ENCODE data around the gene ZNF692.
A peak's percentile ranks its signal among the peaks of the same experiment; 100 is the strongest.
"Not testable (repeated sequence)": the region's sequence is repeated elsewhere in the genome, so short reads cannot be mapped to it uniquely, and the experiment has no call there.

Gene ZNF692, protein sequence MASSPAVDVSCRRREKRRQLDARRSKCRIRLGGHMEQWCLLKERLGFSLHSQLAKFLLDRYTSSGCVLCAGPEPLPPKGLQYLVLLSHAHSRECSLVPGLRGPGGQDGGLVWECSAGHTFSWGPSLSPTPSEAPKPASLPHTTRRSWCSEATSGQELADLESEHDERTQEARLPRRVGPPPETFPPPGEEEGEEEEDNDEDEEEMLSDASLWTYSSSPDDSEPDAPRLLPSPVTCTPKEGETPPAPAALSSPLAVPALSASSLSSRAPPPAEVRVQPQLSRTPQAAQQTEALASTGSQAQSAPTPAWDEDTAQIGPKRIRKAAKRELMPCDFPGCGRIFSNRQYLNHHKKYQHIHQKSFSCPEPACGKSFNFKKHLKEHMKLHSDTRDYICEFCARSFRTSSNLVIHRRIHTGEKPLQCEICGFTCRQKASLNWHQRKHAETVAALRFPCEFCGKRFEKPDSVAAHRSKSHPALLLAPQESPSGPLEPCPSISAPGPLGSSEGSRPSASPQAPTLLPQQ

DNA sequence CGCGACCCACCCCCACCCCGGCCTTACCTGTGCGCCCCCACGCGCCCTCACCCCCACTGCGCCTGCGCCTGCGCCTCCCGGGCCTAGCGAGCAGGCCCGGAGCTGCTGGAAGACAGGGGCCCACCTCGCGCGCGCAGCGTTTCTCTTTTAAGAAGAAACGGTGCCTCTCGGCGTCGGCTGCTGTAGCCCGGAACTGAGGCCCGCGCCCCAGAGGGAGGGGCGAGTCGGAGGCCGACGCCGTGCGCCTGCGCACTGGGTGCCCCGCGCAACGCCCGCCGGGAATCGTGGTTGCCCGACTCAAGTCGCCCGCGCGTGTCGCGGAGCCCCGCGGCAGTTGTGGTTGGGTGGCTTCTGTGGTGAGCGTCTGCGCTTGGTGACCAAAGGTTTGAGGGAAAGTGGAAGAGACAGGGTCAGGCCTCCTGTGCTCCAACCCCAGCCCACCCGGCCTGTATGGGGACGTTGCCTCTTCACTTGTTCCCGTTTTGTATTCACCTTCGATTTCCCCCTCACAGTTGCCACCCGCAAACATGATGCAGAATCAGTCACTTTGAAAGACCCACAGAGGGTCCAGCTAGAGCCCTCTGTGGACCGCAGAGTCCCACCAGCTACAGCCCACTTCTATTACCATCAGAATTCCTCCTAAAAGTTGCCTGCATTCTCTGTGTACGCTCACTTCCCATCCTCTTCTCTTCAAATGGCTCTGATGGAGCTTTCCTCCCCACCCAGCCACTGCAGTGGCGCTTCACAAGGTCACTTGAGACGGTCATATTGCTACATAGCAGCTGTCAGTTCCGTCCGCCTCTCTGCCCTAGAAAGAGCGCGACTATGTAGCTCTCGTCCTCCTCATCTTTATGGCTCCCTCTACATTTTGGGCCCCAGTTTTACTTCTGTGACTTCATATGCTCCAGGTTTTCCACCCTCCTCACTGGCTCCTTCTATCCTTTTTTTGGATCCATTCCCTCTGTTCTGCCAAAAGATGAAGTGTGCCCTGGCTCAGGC is at the start of gene ZNF692:
TSS of gene ZNF692 (minus strand) at position 195 of the 999 bp plus-strand sequence. CDS start 776 bp downstream, outside the sequence.
- DNase-seq (ENCODE audit: low spot score) = peak; percentile 97

DNA sequence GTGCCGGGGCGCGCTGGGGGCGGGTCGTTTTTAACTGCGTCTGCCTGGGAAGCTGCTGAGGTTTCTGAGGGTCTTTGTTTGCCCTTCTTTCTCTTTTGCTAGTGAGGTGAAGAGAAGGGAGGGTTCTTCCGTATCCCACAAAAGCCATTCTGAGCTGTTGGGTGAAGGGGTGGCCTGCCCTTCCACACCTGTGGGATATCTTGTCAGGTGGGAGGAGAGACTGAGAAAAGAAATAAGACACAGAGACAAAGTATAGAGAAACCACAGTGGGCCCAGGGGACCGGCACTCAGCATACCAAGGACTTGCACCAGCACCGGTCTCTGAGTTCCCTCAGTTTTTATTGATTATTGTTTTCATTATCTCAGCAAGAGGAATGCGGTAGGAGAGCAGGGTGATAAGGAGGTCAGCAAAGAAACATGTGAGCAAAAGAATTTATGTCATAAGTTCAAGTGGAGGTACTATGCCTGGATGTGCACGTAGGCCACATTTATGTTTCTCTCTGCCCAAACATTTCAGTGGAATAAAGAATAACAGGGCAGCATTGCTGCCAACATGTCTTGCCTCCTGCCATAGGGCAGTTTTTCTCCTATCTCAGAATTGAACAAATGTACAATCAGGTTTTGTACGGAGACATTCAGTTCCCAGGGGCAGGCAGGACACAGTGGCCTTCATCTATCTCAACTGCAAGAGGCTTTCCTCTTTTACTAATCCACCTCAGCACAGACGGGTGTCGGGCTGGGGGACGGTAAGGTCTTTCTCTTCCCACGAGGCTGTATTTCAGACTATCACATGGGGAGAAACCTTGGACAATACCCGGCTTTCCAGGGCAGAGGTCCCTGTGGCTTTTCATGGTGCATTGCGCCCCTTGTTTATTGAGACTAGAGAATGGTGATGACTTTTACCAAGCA is 48.1 kb upstream of the ZNF692 start:
- DNase-seq (ENCODE audit: low spot score) = no peak

DNA sequence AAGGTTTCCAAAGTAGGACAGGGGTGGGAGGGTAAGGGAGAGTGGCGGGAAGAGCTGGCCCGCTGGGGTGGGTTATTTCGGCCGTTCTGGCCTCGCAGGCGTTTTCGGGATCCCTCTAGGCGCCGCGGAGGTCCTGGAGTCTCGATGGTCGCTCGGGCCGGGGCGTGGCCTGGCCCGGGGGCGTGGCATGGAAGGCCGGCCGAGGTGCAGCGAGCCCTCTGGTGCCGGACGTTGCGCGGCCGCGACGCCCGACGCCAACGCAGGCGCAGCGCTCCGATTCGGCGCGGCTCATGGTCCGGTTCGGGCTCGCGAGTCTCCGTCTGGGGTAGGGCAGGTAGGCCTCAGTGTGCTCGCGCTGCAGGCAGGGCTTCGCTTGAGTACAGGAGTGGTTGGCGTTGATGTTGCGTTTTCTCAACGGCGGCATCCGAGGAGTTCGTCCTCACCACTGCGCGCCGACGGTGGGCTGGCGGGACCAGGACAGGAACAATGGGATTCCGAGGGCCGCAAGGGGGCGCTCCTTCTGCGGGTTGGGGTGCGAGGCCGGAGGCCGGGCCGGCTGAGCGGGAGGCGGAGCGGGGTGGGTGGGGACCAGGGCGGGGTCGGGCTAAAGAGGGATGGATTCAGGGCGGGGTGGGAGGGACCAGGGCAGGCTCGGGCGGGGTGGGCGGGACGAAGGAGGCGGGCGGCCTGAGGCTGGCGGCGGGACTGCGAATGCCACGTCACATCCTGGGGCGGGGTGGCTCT is 47.3 kb upstream of the ZNF692 start, which contains the start of gene PGBD2:
TSS of gene PGBD2 (plus strand) at position 227 of the 744 bp plus-strand sequence. CDS start 7,628 bp downstream, outside the sequence.
- peak; percentile 98 for DNase-seq (ENCODE audit: low spot score)

DNA sequence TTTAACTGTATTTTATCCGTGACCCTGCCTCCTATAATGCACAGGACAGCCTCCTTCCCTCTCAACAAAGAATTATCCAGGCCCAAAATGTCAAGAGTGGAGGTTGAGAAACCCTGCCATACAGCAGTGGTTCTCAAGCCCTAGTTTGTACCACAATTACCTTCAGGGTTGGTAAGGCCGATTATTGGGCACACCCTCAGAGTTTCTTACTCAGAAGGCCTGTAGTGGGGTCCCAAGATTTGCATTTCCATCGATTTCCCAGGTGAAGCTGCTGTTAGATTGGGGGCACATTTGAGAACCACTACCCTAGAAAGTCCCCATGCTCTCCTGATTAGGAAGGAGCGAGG is 46.8 kb upstream of the ZNF692 start:
- no peak for DNase-seq (ENCODE audit: low spot score)

DNA sequence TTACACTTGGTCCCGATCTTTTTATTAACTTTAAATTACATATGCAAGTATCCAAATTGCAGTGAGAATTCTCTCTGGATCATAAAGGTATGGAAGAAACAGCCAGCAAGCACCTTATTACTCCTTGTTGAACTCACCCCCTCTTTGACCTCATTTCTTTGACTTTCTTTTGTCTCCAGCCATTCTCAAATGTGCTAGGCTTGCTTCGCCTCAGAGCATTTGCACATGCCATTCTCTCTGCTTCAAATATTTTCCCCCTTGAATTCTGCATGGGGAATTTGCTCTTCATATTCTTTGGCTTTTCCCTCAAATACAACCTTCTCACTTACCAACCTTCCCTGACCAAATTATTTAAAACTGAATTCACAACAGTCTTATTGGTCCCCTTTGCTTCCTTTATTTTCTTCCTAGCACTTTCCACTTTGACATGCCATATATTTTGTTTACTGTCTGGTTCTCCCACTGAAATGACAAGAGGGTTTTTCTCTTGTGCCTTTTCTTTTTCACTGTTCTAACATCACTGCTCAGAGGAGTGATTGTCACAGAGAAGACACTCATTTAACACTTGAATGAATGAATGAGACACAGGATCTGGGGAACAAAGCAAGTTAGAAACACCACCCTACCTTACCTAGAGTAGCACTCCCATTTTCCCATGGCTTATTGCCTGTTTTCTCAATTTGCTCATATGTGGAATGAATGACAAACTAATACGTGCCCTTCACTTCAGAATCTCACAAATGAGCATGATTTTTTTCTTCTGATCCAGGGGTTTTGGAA is 45.7 kb upstream of the ZNF692 start:
- no peak for DNase-seq (ENCODE audit: low spot score)

DNA sequence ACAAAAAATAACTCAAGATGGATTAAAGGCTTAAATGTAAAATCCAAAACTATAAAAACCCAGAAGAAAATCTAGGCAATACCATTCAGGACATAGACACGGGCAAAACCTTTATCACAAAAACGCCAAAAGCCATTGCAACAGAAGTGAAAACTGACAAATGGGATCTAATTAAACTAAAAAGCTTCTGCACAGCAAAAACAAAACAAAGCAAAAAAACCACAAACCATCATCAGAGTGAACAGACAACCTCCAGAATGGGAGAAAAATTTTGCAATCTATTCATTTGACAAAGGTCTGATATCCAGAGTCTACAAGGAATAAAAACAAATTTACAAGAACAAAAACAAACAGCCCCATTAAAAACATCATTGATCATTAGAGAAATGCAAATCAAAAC is 42.7 kb upstream of the ZNF692 start:
- no peak for DNase-seq (ENCODE audit: low spot score)

DNA sequence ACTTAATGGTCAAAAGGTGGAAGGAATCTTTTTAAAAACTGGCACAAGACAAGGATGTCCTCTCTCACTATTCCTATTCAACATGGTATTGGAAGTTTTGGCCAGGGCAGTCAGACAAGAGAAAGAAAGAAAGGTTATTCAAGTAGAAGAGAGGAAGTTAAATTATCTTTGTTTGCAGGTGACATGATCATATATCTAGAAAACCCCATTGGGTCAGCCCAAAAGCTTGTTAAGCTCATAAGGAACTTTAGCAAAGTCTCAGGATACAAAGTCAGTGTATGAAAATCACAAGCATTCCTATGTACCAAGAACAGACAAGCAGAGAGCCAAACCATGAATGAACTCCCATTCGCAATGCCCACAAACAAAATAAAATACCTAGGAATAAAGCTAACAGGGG is 41.8 kb upstream of the ZNF692 start:
- no peak for DNase-seq (ENCODE audit: low spot score)

DNA sequence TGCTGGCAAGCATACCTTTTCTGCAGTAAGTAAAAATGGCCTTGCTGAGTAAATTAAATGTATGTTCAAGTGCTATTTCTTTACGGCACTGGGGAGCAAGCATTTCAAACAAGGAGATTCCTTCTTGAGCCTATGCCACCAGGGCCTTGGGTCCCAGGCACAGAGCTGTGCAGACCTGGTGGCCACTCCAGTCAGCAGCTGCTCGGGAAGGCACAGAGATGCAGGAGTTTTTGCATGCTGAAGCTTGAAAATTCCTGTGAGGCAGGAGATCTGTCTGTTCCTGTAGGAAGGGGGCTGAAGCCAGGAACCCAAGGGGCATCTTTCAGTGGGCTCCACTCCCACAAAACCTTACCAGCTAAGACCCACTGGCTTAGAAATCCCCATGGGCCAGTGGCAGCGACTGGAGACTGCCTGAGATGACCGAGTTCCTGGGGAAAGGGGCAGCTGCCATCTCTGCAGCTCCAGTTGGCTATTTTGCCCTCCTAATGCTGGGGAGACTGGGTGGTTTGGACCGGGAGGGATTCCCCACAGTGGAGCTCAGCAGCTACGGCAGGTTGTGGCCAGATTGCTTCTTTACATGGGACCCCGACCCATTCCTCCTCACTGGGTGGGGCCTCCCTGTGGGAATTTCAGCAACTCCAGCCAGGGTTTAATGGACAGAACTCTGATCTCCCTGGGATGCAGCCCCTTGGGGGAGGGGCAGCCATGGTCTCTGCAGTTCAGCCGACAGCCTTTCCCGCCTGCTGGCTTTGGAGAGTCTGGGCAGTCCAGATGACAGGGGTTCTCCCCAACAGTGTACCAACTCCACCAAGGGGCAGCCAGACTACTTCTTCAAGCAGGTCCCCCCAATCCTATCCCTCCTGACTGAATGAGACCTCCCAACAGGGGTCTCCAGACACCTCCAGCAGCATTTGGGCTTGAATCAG is 38.8 kb upstream of the ZNF692 start:
- peak; percentile 53 for DNase-seq (ENCODE audit: low spot score)

DNA sequence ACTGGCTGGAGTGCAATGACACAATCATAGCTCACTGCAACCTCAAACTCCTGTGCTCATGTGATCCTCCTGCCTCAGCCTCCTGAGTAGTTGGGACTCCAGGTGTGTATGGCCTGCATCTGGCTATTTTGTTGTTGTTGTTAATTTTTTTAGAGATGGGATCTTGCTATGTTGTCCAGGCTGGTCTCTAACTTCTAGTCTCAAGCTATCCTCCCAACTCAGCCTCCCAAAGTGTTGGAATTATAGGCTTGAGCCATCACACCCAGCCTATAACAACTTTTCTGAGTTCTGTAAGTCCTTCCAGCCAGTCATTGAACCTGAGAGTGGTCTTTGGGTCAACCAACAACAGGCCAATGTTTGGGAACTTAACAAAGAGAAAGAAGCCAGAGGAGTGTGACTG is 36.0 kb upstream of the ZNF692 start:
- DNase-seq (ENCODE audit: low spot score) = no peak

DNA sequence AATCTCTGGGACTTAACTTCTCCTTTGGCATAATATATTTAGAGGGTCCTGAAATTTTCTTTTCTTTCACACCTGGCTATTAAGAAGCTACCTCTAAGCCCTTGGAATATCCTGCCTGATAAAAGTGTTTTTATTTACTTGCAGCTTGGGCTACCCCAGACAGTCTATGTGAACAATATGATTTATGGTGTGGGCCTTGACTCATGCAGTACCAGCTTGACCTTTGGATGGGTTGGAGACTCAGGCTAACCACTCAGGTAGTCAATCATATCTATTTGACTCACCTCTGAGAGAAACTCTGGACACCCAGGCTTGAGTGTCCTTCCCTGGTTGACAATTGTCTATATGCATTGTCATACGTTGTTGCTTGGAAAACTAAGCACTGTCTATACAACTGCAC is 33.7 kb upstream of the ZNF692 start:
- no peak for DNase-seq (ENCODE audit: low spot score)

DNA sequence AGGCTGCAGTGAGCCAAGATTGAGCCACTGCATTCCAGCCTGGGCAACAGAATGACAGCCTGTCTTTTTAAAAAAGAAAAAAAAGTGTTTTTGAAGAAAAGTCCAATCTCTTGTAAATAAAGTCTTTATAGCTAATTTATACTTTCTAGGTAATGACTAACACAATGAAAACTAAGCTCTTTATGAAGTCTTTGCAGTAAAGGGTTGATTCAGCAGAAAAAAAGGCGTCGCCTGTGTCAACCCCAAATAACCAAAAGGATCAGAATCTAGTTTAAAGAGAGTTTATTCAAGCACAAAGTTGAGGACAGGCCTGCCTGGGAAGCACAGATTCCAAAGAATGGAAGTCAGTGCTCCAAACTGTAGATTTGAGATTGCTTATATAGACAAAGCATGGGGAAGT is 32.9 kb upstream of the ZNF692 start:
- DNase-seq (ENCODE audit: low spot score) = no peak

DNA sequence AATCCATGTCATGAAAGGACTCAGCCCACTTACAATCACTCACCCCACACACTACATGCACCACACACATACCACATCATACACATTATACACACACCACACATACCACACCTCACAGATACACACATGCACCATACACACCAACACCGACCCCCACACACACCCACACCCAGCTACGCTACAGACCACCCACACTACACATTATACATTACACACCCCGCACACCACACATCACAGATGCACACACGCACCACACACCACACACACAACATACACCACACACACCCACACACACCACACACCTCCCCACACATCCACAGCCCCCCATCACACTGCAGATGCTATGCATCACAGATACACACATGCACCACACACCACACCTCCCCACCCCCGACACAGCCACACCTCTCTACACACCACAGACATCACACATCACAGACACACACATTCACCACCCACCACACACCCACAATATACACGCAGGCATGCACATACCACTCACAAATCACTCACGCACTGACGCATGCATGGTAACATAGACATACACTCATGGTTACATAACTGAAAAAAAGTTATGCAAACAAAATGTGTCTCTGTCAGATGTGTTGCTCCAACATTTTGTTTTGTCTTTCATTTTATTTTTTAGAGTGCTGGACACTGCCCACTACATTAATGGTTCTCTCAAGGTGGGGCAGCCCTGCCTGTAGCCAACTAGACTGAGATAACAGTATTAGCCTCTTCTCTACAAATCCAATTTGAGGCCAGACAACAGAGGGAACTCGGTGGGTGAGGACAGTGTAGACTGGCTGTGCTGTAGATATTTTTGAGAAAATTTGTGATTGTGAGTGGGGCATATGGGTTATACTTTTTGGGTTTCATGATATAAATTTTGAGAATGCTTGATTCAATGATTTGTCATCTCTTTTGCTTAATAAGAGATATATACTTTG is 31.9 kb upstream of the ZNF692 start:
- no peak for DNase-seq (ENCODE audit: low spot score)

DNA sequence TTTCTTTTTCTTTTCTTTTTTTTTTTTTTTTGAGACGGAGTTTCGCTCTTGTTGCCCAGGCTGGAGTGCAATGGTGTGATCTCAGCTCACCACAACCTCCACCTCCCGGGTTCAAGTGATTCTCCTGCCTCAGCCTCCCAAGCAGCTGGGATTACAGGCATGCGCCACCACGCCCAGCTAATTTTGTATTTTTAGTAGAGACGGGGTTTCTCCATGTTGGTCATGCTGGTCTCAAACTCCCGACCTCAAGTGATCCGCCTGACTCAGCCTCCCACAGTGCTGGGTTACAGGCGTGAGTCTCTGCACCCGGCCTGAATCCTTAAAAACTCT is 31.0 kb upstream of the ZNF692 start:
- not testable (repeated sequence) for DNase-seq (ENCODE audit: low spot score)

DNA sequence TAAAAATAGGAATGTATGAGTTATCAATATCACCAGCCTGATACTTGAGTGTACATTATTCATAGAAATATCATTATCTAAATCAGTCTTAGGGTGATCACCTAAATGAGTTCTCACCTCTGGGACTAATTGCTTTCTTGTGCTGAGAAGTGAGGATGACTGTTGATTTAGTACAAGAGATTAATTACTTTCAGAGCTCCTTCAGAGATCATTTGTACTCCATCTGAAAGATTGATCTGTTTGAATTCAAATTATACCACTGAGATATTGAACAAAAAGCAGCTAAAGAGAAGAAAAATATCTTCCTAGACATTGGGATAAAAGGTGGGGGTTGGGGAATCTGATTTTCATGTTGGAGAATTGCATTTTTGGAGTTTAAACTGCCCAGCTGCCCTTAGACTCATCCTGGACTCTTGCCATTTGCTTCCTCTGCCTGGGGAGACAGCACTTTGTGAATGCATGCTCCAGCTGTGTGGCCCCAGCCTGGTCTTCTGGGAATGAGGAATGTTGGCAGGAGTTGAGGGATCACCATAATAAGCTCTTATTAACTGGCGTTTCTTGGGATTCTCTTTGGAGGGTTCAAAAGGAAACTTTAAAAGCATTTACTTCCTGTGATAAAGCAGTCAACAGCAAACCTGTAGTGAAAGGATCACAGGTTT is 27.5 kb upstream of the ZNF692 start:
- DNase-seq (ENCODE audit: low spot score) = no peak

DNA sequence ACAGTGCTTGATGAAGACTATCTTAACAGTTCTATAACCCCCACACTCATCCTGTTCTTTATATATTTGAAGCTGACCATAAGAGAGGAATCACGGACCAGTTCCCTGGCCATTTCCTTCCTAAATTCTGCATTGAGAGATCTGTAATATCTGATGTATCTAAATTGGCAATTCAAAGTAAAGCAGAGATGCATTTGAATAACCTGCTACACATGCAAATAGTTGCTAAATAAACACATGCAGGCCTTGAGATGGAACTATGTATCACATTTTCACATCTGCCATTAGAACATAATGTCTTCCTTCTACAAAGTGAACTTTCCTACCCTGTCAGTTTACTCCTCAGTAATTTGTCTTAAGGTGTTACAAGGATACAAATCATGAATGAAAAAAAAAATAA is 26.8 kb upstream of the ZNF692 start:
- no peak for DNase-seq (ENCODE audit: low spot score)

DNA sequence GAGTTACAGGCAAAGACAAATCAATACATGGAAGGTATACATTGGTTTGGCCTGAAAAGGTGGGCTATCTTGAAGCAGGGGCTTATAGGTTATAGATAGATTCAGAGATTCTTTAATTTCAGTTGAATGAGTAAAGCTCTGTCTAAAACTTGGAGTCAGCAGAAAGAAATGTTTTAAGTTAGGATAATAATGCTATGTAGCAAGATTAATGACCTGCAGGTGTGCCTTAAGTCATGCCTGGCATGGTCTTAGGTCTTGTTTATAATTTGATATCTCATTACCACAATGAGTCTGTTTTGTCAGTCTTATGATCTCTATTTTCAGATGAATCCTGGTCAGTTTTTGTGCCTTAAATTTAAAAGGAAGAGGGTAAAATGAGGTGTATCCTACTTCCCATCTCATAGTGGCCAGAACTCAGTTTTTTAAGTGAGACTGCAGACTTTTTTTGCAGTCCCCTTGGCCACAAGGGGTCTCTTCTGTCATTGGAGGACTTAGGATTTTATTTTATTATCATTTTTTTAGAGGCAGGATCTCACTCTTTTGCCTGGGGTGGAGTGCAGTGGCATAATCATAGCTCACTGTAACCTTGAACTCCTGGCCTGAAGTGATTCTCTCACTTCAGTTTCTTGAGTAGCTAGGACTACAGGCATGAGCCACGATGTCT is 25.9 kb upstream of the ZNF692 start:
- no peak for DNase-seq (ENCODE audit: low spot score)

DNA sequence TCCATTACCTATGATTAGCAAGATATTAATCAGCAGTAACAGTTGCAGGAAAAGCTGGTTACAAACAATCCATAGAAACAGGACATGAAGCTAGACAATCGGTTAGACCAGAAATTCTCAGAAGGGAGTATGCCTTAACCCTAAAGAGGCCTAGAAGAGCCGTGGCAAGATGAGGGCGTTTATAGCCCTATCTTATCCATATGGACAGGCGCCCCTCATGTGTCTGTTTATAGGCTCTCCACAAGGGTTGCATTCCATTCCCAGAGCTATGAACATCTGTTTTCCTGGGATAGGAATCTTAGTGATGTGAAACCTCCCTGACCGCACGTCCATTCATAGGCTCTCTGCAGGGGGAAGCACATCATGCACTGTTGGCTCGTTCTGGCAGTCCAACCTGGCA is 23.5 kb upstream of the ZNF692 start:
- DNase-seq (ENCODE audit: low spot score) = not testable (repeated sequence)
